Ectodermal cell (in vitro differentiated cells): ENCODE results near the gene MMP19.

Experiments used
- H3K27ac ChIP-seq: 2 replicates; pipeline ENCODE4 v1.7.0; 2013; ENCODE audit warnings: mild to moderate bottlenecking, low read depth, low read length; ENCODE audit not compliant: insufficient read depth, poor library complexity, severe bottlenecking
- H3K27me3 ChIP-seq: 2 replicates; pipeline ENCODE4 v1.7.0; 2013; ENCODE audit warnings: mild to moderate bottlenecking, low read length; ENCODE audit not compliant: insufficient read depth, control insufficient read depth, poor library complexity, severe bottlenecking
- H3K36me3 ChIP-seq: one replicate; pipeline ENCODE4 v1.7.0; 2013; ENCODE audit warnings: low read length; ENCODE audit not compliant: control insufficient read depth, insufficient read depth
- H3K4me1 ChIP-seq: one replicate; pipeline ENCODE4 v1.7.0; 2013; ENCODE audit warnings: low read length; ENCODE audit not compliant: control insufficient read depth, insufficient read depth
- H3K4me3 ChIP-seq: 2 replicates; pipeline ENCODE4 v1.7.0; 2013; ENCODE audit warnings: low read depth, low read length, control low read depth; ENCODE audit not compliant: insufficient read depth
- H3K9me3 ChIP-seq: 2 replicates; pipeline ENCODE4 v1.7.0; 2013; ENCODE audit warnings: mild to moderate bottlenecking, low read length, moderate library complexity; ENCODE audit not compliant: control insufficient read depth
- WGBS, 2 experiments: methylation state at CpG; one replicate each; pipeline ENCODE4 v1.1.7; 2013; ENCODE audit warnings: missing lambda C conversion rate in 2 of 2; 5-methylcytosine and 5-hydroxymethylcytosine counted together

The MMP19 gene

GRCh38 chr12:55829967-55830600 lies 12.7 kb downstream of the MMP19 start:
- no peaks in the 10 kb centered on the region for H3K27me3 ChIP-seq
- H3K36me3 ChIP-seq = peaks cover 5% of the 10 kb centered on the region
- H3K9me3 ChIP-seq = no peaks in the 10 kb centered on the region
- H3K4me1 ChIP-seq = peaks cover 12% of the 10 kb centered on the region
- H3K4me3 ChIP-seq = peak overlapping the region; percentile 88
- 0% methylated on average over 37 of the region's 37 CpGs for WGBS, 2 experiments
- H3K27ac ChIP-seq = peak overlapping the region; percentile 94

- WGBS, 2 experiments = 93 to 94% methylated on average over 5 of the region's 5 CpGs
- Histone ChIP-seq H3K9me3 (no peaks in the 10 kb centered on the region), H3K27ac (no peak overlapping the region), H3K4me1 (peaks cover 12% of the 10 kb centered on the region), H3K27me3 (no peaks in the 10 kb centered on the region), H3K4me3 (peak overlapping the region; percentile 88), H3K36me3 (peaks cover 5% of the 10 kb centered on the region)
Measured at GRCh38 chr12:55828357-55828756, 14.4 kb downstream of the MMP19 start.

GRCh38 chr12:55827806-55828205 lies 14.9 kb downstream of the MMP19 start:
- H3K4me1 ChIP-seq = peaks cover 12% of the 10 kb centered on the region
- no peaks in the 10 kb centered on the region for H3K9me3 ChIP-seq
- H3K4me3 ChIP-seq = no peak overlapping the region
- no peaks in the 10 kb centered on the region for H3K27me3 ChIP-seq
- 94 to 96% methylated on average over 15 of the region's 15 CpGs for WGBS, 2 experiments
- peaks cover 9% of the 10 kb centered on the region for H3K36me3 ChIP-seq
- H3K27ac ChIP-seq = no peak overlapping the region

GRCh38 chr12:55824726-55825125 lies 18.0 kb downstream of the MMP19 start:
- 89 to 92% methylated on average over 5 of the region's 5 CpGs for WGBS, 2 experiments
- Histone ChIP-seq H3K9me3 (no peaks in the 10 kb centered on the region), H3K4me1 (peaks cover 9% of the 10 kb centered on the region), H3K4me3 (no peak overlapping the region), H3K27ac (no peak overlapping the region), H3K27me3 (no peaks in the 10 kb centered on the region), H3K36me3 (peaks cover 30% of the 10 kb centered on the region)

GRCh38 chr12:55823419-55823818 lies 19.3 kb downstream of the MMP19 start:
- Histone ChIP-seq H3K9me3 (no peaks in the 10 kb centered on the region), H3K4me1 (peaks cover 5% of the 10 kb centered on the region), H3K36me3 (peaks cover 32% of the 10 kb centered on the region), H3K27ac (no peak overlapping the region), H3K4me3 (no peak overlapping the region), H3K27me3 (no peaks in the 10 kb centered on the region)
- 95% methylated on average over 4 of the region's 4 CpGs for WGBS, 2 experiments

- WGBS, 2 experiments = 69 to 79% methylated on average over 5 to 6 of the region's 6 CpGs
- peaks cover 27% of the 10 kb centered on the region for H3K36me3 ChIP-seq
- no peaks in the 10 kb centered on the region for H3K27me3 ChIP-seq
- H3K4me3 ChIP-seq = no peak overlapping the region
- H3K9me3 ChIP-seq = no peaks in the 10 kb centered on the region
- no peak overlapping the region for H3K27ac ChIP-seq
- no peaks in the 10 kb centered on the region for H3K4me1 ChIP-seq
Measured at GRCh38 chr12:55822228-55822627, 20.5 kb downstream of the MMP19 start.

GRCh38 chr12:55820679-55821078 lies 22.1 kb downstream of the MMP19 start:
- H3K4me3 ChIP-seq = no peak overlapping the region
- peaks cover 27% of the 10 kb centered on the region for H3K36me3 ChIP-seq
- H3K4me1 ChIP-seq = peaks cover 3% of the 10 kb centered on the region
- WGBS, 2 experiments = 100% methylated on average over 1 of the region's 1 CpG; no CpG with 5 or more reads in 1 of the 2 experiments
- H3K27ac ChIP-seq = no peak overlapping the region
- H3K27me3 ChIP-seq = no peaks in the 10 kb centered on the region
- no peaks in the 10 kb centered on the region for H3K9me3 ChIP-seq

- Histone ChIP-seq H3K4me1 (peaks cover 12% of the 10 kb centered on the region), H3K27me3 (no peaks in the 10 kb centered on the region), H3K36me3 (peaks cover 27% of the 10 kb centered on the region), H3K9me3 (no peaks in the 10 kb centered on the region), H3K4me3 (peak overlapping the region; percentile 97), H3K27ac (no peak overlapping the region)
- WGBS, 2 experiments = 90 to 92% methylated on average over 6 of the region's 6 CpGs
Measured at GRCh38 chr12:55818886-55819285, 23.9 kb downstream of the MMP19 start.

GRCh38 chr12:55818140-55818728 lies 24.5 kb downstream of the MMP19 start:
- 5 to 6% methylated on average over 17 of the region's 17 CpGs for whole genome bisulfite sequencing, 2 experiments
- H3K4me3 ChIP-seq = peak overlapping the region; percentile 97
- H3K27me3 ChIP-seq = no peaks in the 10 kb centered on the region
- no peaks in the 10 kb centered on the region for H3K9me3 ChIP-seq
- H3K27ac ChIP-seq = no peak overlapping the region
- H3K4me1 ChIP-seq = peaks cover 12% of the 10 kb centered on the region
- H3K36me3 ChIP-seq = peaks cover 27% of the 10 kb centered on the region

- Histone ChIP-seq H3K27me3 (no peaks in the 10 kb centered on the region), H3K36me3 (peaks cover 22% of the 10 kb centered on the region)
- WGBS, 2 experiments = 0% methylated on average over 38 of the region's 38 CpGs
Measured at GRCh38 chr12:55817345-55818139, 25.2 kb downstream of the MMP19 start, which contains the start of the genes ORMDL2 and SARNP. Gene ORMDL2 (plus strand): TSS chr12:55818041. CDS start chr12:55819000, 959 bp downstream. Gene SARNP (minus strand): TSS chr12:55817724. CDS start chr12:55817701, 23 bp downstream.

More at GRCh38 chr12:55817345-55818139, 25.2 kb downstream of the MMP19 start, which contains the start of the genes ORMDL2 and SARNP:
- peaks cover 12% of the 10 kb centered on the region for H3K4me1 ChIP-seq
- H3K27ac ChIP-seq = no peak within 1 kb of the TSS
- H3K4me3 ChIP-seq = peak within 1 kb of the TSS; percentile 97
- no peaks in the 10 kb centered on the region for H3K9me3 ChIP-seq
